ENCODE data around the gene DCC.

Gene DCC

GRCh38 chr18:52481116-52481515 lies 141.1 kb downstream of the DCC start:
- TF ChIP-seq GATA2 (IDR thresholded peaks at IDR 0.05; ENCODE audit: low read depth, low read length) (no peak), GATA3 (IDR thresholded peaks at IDR 0.05; ENCODE audit: low read depth, low read length) (no peak)

DNA sequence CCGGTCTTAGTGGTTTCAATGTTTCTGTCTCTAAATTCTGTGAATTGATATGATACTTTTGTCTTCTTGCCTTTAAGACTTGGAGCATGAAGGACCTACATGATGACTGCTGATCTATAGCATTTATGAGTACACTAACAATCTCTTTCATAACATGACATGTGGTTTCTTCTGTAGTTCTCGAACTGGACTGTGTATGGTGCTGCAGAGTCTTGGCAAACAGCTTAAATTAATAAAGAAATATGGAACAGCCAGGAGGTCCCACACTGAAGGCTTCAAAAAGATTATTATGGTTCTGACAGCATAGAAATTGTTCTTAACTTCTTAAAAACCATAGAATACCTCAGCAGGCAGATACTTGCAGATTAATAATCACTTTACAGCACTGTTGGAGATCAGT lies 145.0 kb downstream of the DCC start:
- TF ChIP-seq GATA2 (IDR thresholded peaks at IDR 0.05; ENCODE audit: low read depth, low read length): no peak
- no peak for TF ChIP-seq GATA3 (IDR thresholded peaks at IDR 0.05; ENCODE audit: low read depth, low read length)

DNA sequence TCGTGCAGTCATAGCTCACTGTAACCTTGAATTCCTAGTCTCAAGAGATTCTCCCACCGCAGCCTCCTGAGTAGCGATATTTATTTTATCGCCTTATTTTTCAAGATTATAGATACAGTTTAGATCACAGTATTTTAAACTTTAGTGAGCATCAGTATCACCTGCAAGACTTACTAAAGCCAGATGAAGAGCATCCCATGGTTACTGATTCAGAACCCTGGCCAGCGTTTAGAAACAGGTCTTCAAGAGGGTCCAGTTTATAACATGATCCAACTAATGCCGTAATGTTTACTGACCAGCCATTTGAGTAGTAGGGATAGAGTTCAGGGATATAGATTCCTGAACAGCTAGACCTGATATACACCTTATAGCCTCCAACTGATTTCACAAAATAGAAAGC lies 146.1 kb downstream of the DCC start:
- TF ChIP-seq GATA2 (IDR thresholded peaks at IDR 0.05; ENCODE audit: low read depth, low read length): no peak
- TF ChIP-seq GATA3 (IDR thresholded peaks at IDR 0.05; ENCODE audit: low read depth, low read length): no peak

GRCh38 chr18:52489396-52490306 lies 149.7 kb downstream of the DCC start:
- TF ChIP-seq GATA3 (IDR thresholded peaks at IDR 0.05; ENCODE audit: low read depth, low read length): no peak
- no peak for TF ChIP-seq GATA2 (IDR thresholded peaks at IDR 0.05; ENCODE audit: low read depth, low read length)

GRCh38 chr18:52496426-52496825 lies 156.4 kb downstream of the DCC start:
- TF ChIP-seq GATA2 (IDR thresholded peaks at IDR 0.05; ENCODE audit: low read depth, low read length) (no peak), GATA3 (IDR thresholded peaks at IDR 0.05; ENCODE audit: low read depth, low read length) (no peak)

GRCh38 chr18:52499016-52499415 lies 159.0 kb downstream of the DCC start:
- TF ChIP-seq GATA3 (IDR thresholded peaks at IDR 0.05; ENCODE audit: low read depth, low read length) (no peak), GATA2 (IDR thresholded peaks at IDR 0.05; ENCODE audit: low read depth, low read length) (no peak)

DNA sequence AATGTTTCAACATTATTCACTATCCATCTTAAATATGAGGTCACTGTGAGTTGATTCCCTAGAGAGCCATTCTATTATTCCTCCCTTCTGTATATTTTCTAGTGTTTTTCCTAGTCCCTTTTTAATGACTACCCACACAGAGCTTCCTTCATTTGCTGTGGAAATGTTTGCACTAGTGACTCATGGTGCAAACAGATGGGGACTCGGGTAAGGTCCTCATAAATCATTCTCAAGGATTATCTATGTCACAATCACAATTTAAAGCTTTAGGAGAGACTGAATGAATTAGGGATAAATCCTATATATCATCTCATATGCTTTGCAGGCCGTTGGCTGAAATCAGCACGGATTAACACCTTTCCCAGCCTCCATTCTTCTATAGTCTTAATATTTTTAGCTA lies 159.6 kb downstream of the DCC start:
- TF ChIP-seq GATA2 (IDR thresholded peaks at IDR 0.05; ENCODE audit: low read depth, low read length) (no peak), GATA3 (IDR thresholded peaks at IDR 0.05; ENCODE audit: low read depth, low read length) (no peak)

GRCh38 chr18:52504589-52504988 lies 164.6 kb downstream of the DCC start:
- TF ChIP-seq GATA3 (IDR thresholded peaks at IDR 0.05; ENCODE audit: low read depth, low read length) (no peak), GATA2 (IDR thresholded peaks at IDR 0.05; ENCODE audit: low read depth, low read length) (no peak)

GRCh38 chr18:52510139-52510538 lies 170.1 kb downstream of the DCC start:
- TF ChIP-seq GATA2 (IDR thresholded peaks at IDR 0.05; ENCODE audit: low read depth, low read length): no peak
- no peak for TF ChIP-seq GATA3 (IDR thresholded peaks at IDR 0.05; ENCODE audit: low read depth, low read length)

DNA sequence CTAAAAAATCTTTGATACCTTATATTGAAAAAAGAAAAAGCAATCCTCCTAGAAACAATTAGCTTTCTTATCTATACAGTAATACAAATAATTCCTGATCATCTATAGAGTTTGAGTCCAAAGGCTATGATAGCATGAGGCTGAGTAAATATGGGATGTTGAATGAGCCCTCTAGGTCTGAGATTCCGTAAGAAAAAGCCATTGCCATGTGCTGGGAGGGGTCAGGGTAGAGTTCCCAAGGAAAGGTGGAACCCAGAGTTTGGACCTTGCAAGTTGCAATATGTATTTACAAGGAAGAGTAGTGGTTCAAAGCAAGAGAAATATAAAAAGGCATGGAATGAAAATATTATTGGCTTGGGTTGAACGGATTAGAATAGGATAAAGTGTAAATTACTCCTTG lies 178.1 kb downstream of the DCC start:
- TF ChIP-seq GATA2 (IDR thresholded peaks at IDR 0.05; ENCODE audit: low read depth, low read length): no peak
- no peak for TF ChIP-seq GATA3 (IDR thresholded peaks at IDR 0.05; ENCODE audit: low read depth, low read length)

GRCh38 chr18:52519021-52519420 lies 179.0 kb downstream of the DCC start:
- no peak for TF ChIP-seq GATA3 (IDR thresholded peaks at IDR 0.05; ENCODE audit: low read depth, low read length)
- TF ChIP-seq GATA2 (IDR thresholded peaks at IDR 0.05; ENCODE audit: low read depth, low read length): no peak

DNA sequence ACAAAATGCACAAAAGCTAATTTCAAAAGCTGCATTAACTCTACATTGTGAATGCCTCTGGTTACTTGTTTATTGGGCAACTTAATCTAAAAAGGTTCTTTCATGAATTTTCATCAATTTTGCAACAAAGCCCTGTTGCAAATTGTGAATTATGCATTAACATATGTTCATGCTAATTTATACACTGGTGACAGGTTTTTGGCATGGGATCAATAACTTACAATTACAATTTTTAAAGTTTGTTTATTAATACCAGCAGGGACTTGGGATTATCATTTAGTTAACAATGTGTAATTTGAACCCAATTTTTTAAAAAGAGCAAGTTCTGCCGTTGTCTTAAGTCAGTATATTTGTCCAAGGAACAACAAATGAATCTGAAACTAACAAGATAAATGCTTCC lies 183.6 kb downstream of the DCC start:
- TF ChIP-seq GATA2 (IDR thresholded peaks at IDR 0.05; ENCODE audit: low read depth, low read length): no peak
- no peak for TF ChIP-seq GATA3 (IDR thresholded peaks at IDR 0.05; ENCODE audit: low read depth, low read length)

DNA sequence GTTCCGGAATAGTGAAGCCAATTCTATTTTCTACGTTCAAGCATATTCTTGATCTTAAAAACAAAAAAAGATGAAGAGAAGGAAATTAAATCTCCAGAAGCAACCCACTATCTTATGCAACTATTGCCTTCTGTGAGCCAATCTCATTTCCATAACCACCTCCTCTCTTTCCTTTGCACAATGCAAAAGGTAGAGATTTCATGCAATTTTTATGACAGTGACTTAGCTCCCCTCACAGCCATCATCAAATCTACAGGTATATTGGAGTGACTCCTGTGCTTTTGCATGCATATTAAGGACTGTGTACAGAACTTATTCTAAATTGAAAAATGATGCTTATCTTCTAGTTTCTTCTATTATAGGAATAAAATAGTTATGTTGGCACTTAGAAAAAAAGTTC lies 191.8 kb downstream of the DCC start:
- TF ChIP-seq GATA3 (IDR thresholded peaks at IDR 0.05; ENCODE audit: low read depth, low read length) (no peak), GATA2 (IDR thresholded peaks at IDR 0.05; ENCODE audit: low read depth, low read length) (no peak)

DNA sequence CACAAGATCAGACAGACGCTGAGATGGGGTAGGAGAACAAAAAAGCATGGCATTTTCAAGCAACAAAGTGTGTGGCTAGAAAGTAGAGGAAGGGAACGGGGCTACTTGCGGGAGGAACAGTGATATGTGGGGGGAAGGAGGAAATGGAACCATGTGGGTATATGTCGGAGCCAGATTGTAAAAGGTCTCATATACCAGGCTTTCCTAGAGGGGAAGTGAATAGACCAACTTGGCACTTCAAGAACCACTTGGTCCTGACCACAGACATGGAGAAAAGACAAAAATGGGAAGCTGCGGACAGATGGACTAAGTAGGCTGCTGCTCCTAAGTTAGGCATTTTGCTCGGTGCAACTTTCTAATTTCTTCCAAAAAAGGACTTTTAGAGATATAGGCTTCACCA lies 196.0 kb downstream of the DCC start:
- TF ChIP-seq GATA3 (IDR thresholded peaks at IDR 0.05; ENCODE audit: low read depth, low read length) (no peak), GATA2 (IDR thresholded peaks at IDR 0.05; ENCODE audit: low read depth, low read length) (no peak)

- TF ChIP-seq GATA3 (IDR thresholded peaks at IDR 0.05; ENCODE audit: low read depth, low read length) (no peak), GATA2 (IDR thresholded peaks at IDR 0.05; ENCODE audit: low read depth, low read length) (no peak)
Observed at GRCh38 chr18:52537261-52537660, 197.3 kb downstream of the DCC start.
